Suprapubic skin (tissue), 4 donors: ENCODE results near the gene PRICKLE3. TPM values are rescaled to one million over a fixed set of nuclear protein-coding genes. Genes with fewer than 3 reads are reported as not detected.

ENCODE experiments used
- DNase-seq, 2 donors: peaks; one replicate each; pipeline ENCODE4 v3.0.0-alpha.2; 2019; ENCODE audit warnings: low spot score in 2 of 2
- H3K27ac ChIP-seq: fragments of 200-600 bp; sonication (generic); one replicate; pipeline ENCODE4 v1.5.1; 2019
- H3K27me3 ChIP-seq: fragments of 200-600 bp; sonication (generic); one replicate; pipeline ENCODE4 v1.5.1; 2019
- H3K36me3 ChIP-seq: fragments of 200-600 bp; sonication (generic); one replicate; pipeline ENCODE4 v1.5.1; 2019
- H3K4me1 ChIP-seq: fragments of 200-600 bp; sonication (generic); one replicate; pipeline ENCODE4 v1.5.1; 2019
- H3K4me3 ChIP-seq: fragments of 200-600 bp; sonication (generic); one replicate; pipeline ENCODE4 v1.5.1; 2019; ENCODE audit warnings: mild to moderate bottlenecking
- H3K9me3 ChIP-seq: fragments of 200-600 bp; sonication (generic); one replicate; pipeline ENCODE4 v1.5.1; 2019
- EP300 ChIP-seq: sonication (generic); formaldehyde crosslinking; IDR thresholded peaks from one replicate; pipeline ENCODE4 v1.6.1; 2017; ENCODE audit warnings: antibody characterized with exemption
- POLR2A ChIP-seq, 2 donors: fragments of 450-650 bp; IDR thresholded peaks; one replicate each; pipeline ENCODE4 v1.6.1; 2017; ENCODE audit warnings: antibody characterized with exemption in 2 of 2, mild to moderate bottlenecking in 2 of 2, moderate library complexity in 2 of 2
- POLR2AphosphoS5 ChIP-seq, 3 donors: sonication (generic); formaldehyde crosslinking; IDR thresholded peaks; one replicate each; pipeline ENCODE4 v1.6.1; 2017; ENCODE audit warnings: antibody characterized with exemption in 3 of 3
- WGBS: methylation state at CpG from one replicate; pipeline ENCODE4 v1.1.5; 2018; 5-methylcytosine and 5-hydroxymethylcytosine counted together
- total RNA-seq, 4 donors: library from RNA; depleted of rRNA; stranded (reverse); fragments of >200 nt; gene quantifications; one replicate each; pipeline ENCODE4 v1.1.0, GENCODE V29; 2016
- TF ChIP-seq, protein P1 (sequence below), 2 donors: fragments of 200-600 bp in 1 of 2; fragments of 450-650 bp in 1 of 2; sonication (generic) in 1 of 2; IDR thresholded peaks; one replicate each; pipeline ENCODE4 v1.5.1; 2016 to 2019; ENCODE audit warnings: antibody characterized with exemption in 2 of 2, mild to moderate bottlenecking in 1 of 2, moderate library complexity in 1 of 2

Gene PRICKLE3
- total RNA-seq, 4 donors from 2014 or later = 20.8 to 47.9 (median 31.1) TPM

DNA sequence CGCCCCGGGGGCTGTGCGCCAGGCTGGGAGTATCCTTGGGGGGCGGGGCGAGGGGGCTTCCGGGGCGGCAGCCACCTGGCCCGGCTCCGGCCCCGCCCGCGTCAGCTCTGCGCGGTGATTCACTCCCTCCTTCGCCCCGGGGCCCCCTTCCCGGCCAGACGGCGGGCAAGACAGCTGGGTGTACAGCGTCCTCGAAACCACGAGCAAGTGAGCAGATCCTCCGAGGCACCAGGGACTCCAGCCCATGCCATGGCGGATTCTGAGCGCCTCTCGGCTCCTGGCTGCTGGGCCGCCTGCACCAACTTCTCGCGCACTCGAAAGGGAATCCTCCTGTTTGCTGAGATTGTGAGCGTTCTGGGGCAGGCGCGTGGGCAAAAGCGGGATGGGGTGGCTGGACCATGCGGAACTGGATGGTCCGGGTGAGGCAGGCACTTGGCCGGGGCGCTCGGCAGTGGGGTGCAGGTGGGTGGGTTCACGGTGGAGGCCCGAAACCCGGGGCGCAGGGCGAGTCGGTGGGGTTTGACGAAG lies 14.4 kb downstream of the PRICKLE3 start, which contains the start of gene PLP2:
TSS of gene PLP2 (plus strand) at position 147 of the 528 bp plus-strand sequence. CDS start at position 250, 103 bp downstream.
- peak in 1 of 2 donors; percentile 78 for DNase-seq
- H3K27me3 ChIP-seq = no peaks in the 10 kb centered on the region
- peaks cover 41% of the 10 kb centered on the region for H3K4me1 ChIP-seq
- H3K4me3 ChIP-seq = peak within 1 kb of the TSS; percentile 64
- TF ChIP-seq POLR2AphosphoS5 (IDR thresholded peaks at IDR 0.05) (no peak), EP300 (no peak), POLR2A (IDR thresholded peaks at IDR 0.05) (no peak)
- TF ChIP-seq, protein P1, sequence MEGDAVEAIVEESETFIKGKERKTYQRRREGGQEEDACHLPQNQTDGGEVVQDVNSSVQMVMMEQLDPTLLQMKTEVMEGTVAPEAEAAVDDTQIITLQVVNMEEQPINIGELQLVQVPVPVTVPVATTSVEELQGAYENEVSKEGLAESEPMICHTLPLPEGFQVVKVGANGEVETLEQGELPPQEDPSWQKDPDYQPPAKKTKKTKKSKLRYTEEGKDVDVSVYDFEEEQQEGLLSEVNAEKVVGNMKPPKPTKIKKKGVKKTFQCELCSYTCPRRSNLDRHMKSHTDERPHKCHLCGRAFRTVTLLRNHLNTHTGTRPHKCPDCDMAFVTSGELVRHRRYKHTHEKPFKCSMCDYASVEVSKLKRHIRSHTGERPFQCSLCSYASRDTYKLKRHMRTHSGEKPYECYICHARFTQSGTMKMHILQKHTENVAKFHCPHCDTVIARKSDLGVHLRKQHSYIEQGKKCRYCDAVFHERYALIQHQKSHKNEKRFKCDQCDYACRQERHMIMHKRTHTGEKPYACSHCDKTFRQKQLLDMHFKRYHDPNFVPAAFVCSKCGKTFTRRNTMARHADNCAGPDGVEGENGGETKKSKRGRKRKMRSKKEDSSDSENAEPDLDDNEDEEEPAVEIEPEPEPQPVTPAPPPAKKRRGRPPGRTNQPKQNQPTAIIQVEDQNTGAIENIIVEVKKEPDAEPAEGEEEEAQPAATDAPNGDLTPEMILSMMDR (IDR thresholded peaks at IDR 0.05) = no peak
- H3K36me3 ChIP-seq = peaks cover 13% of the 10 kb centered on the region
- H3K9me3 ChIP-seq = no peaks in the 10 kb centered on the region
- WGBS = 17% methylated on average over 18 of the region's 46 CpGs
- H3K27ac ChIP-seq = peak within 1 kb of the TSS; percentile 93

DNA sequence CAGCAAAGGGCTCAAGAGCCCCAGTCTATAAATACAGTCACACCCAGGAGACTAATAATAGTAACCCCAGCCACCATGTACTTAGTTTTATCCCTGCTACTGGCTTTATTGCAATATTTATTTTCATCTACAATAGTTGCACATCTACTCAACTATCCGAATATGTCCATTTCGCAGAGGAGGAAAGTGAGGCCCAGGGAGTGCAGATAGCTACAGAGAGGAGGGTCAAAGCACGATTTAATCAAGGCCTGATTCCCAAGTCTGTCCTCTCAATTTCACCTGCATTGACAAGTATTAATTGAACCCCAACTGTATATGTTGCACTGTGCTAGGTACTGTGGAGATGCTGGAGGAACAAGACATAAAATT lies 18.4 kb downstream of the PRICKLE3 start:
- whole genome bisulfite sequencing = 63% methylated on average over 3 of the region's 3 CpGs

DNA sequence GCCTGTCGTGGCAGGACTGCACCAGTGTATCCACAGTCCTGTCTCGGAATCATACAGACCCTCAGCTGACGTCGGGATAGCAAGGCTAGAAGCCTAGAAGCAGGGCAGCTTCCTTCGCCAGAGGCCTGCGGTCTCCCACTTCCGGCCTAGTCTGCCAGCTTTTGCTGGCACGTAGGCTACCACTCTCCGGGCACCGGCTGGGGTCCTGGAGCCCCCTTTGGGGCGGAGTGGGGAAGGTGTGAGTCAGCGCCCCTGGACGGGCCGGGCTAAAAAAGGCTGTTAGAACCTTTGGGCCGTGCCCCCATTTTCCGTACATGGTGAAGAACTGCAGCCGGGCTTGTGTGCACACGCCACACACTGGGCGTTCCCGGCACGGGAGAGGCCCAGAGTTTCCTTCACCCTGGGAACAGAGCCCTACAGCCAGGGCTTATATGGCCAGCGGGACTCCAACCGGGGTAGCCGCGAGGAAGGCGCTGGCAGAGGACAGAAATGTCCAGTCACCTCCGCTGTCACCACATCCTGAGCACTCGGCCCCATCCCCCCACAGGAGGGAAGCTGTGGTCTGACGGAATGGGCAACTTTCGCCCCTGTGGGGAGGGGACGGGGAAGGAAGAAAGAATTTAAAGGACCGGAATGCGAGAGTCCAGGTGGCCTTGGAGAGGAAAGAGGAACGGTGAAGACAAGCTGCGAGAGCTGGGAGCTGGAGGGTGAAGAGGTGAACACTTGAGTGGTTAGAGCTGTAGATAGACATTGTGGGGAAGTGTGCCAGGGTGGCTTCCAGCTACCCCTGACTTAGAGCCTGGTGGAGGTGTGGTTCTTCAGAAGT lies 19.0 kb downstream of the PRICKLE3 start:
- TF ChIP-seq POLR2AphosphoS5 (IDR thresholded peaks at IDR 0.05) = peak in 1 of 3 donors; percentile 23
- TF ChIP-seq EP300 = no peak

More for the DNA sequence above, 18.4 kb downstream of the PRICKLE3 start:
- H3K9me3 ChIP-seq = no peaks in the 10 kb centered on the region
- H3K27ac ChIP-seq = peak overlapping the region; percentile 93
- H3K27me3 ChIP-seq = no peaks in the 10 kb centered on the region
- TF ChIP-seq, protein P1 (IDR thresholded peaks at IDR 0.05) = no peak
- no peak for TF ChIP-seq EP300
- no peak for DNase-seq
- H3K36me3 ChIP-seq = no peaks in the 10 kb centered on the region
- H3K4me3 ChIP-seq = peak overlapping the region; percentile 49
- peaks cover 37% of the 10 kb centered on the region for H3K4me1 ChIP-seq

DNA sequence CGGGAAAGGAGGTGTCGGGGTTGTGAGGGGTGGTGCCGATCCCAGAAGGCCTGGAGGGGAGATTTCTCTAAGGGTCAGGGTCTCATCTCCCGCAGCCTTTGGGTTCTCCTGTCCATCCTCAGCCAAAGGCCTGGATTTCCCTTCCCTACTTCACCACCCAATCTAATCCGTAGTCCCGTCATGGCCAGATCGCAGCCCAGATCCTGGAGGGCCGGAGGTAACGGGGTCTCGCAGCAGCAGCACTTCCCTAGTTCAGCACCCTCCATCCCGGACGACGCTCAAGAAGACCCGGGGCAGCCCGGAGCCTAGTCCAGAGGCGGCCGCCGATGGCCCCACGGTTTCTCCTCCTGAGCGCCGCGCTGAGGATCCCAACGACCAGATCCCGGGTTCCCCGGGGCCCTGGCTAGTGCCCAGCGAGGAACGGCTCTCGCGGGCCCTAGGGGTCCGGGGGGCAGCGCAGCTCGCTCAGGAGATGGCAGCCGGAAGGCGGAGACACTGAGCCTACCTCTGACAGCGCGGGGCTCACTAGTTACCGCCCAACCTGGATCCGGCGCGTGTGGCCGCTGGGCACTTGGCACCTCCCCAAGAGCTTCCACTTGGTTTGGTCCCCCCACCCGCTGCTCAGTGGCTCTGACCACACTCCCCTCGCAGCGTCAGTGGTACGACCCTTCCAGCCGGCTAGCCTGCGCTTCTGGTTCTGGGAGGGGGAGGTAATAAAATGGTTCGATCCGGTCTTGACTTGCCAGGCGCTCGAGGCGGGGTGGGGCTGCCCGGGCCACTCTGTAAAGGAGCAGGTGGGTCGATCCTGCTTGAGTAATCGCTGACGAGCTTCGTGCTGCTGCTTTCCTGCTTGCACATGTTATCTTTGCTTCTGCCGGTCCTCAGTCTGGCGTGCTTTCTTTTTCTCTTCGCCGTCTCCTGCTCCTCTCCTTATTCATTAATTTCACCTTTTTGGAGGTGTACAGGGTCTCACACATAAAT lies 20.0 kb downstream of the PRICKLE3 start:
- Histone ChIP-seq H3K27ac (peak overlapping the region; percentile 93), H3K36me3 (no peaks in the 10 kb centered on the region), H3K4me3 (peak overlapping the region; percentile 49), H3K4me1 (peaks cover 33% of the 10 kb centered on the region), H3K9me3 (no peaks in the 10 kb centered on the region), H3K27me3 (no peaks in the 10 kb centered on the region)
- TF ChIP-seq, protein P1 (IDR thresholded peaks at IDR 0.05) = peak in 1 of 2 donors; percentile 26
- no peak for TF ChIP-seq POLR2AphosphoS5 (IDR thresholded peaks at IDR 0.05)
- DNase-seq = peak in 1 of 2 donors; percentile 87
- WGBS = 57% methylated on average over 27 of the region's 61 CpGs

More for the DNA sequence above, 19.0 kb downstream of the PRICKLE3 start:
- H3K4me3 ChIP-seq = peak overlapping the region; percentile 49
- H3K36me3 ChIP-seq = no peaks in the 10 kb centered on the region
- H3K4me1 ChIP-seq = peaks cover 37% of the 10 kb centered on the region
- H3K27me3 ChIP-seq = no peaks in the 10 kb centered on the region
- H3K9me3 ChIP-seq = no peaks in the 10 kb centered on the region
- WGBS = 41% methylated on average over 19 of the region's 35 CpGs
- H3K27ac ChIP-seq = peak overlapping the region; percentile 93
- peak; percentile 81 to 83 for DNase-seq

DNA sequence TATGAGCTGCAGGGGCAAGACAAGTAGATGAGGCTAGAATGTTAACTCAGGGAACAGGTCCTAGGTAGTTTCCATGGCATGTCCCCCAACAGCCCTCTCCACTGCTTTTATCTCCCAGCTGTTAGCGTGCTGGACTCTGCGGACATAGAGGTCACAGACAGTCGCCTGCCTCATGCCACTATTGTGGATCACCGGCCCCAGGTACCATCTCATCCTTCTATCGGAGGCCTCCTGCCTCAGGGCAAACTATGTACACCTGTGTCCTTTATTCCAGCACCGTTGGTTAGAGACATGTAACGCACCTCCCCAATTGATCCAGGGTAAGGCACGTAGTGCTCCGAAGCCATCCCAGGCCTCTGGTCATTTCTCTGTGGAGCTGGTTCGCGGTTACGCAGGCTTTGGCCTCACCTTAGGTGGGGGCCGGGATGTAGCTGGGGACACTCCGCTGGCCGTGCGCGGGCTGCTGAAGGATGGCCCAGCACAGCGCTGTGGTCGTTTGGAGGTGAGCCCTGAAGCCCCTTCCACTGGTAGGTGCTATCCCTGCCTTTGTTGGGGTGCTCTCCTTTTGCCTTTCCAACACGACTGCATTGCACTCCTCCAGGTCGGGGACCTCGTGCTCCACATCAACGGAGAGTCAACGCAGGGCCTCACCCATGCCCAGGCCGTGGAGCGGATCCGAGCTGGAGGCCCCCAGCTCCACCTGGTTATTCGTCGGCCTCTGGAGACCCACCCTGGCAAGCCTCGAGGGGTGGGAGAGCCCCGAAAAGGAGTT lies 21.4 kb downstream of the PRICKLE3 start:
- H3K27me3 ChIP-seq = no peaks in the 10 kb centered on the region
- 82% methylated on average over 17 of the region's 31 CpGs for WGBS
- no peak for DNase-seq
- no peak overlapping the region for H3K4me3 ChIP-seq
- H3K4me1 ChIP-seq = peaks cover 33% of the 10 kb centered on the region
- peak overlapping the region; percentile 93 for H3K27ac ChIP-seq
- H3K9me3 ChIP-seq = no peaks in the 10 kb centered on the region
- no peak for TF ChIP-seq POLR2A (IDR thresholded peaks at IDR 0.05)
- no peak for TF ChIP-seq EP300
- TF ChIP-seq, protein P1 (IDR thresholded peaks at IDR 0.05) = no peak
- TF ChIP-seq POLR2AphosphoS5 (IDR thresholded peaks at IDR 0.05) = no peak
- no peaks in the 10 kb centered on the region for H3K36me3 ChIP-seq
